ENCODE data around the gene FADS2. TPM values are rescaled to one million over a fixed set of nuclear protein-coding genes. Genes with fewer than 3 reads are reported as not detected.
"Not testable (repeated sequence)": the region's sequence is repeated elsewhere in the genome, so short reads cannot be mapped to it uniquely, and the experiment has no call there.

Gene FADS2
- total and polyA plus RNA-seq, 7 experiments from 2014 or later: 0.19 to 192 (median 2.1) TPM

DNA sequence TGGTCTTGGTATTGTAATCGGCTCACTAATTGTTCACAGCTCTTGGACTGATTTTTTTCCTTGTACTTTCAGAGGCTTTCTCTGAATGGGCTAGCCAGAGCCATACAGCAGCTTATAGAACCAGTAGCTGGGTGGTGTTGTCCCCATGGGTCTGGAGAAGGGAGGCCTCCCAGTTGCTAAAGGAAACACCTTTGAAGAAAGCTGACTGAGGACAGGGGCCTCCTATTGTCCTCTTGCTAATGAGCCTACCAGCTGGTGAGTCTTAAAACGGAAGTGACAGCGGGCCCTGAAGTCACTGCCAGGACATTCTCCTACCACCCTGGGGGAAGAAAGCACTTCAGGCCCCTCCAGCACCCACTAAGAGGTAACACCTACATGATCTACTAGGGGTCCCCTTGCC is 53.3 kb downstream of the FADS2 start:
- intact Hi-C loops (cut with micrococcal nuclease): no loop called here
- H3K9me3 ChIP-seq (ENCODE audit: control insufficient read depth in 2 of 3, low read length in 3 of 3): no peaks in the 10 kb centered on the region
- no peaks in the 10 kb centered on the region for H3K4me1 ChIP-seq (ENCODE audit: control insufficient read depth in 2 of 2, insufficient read depth in 2 of 2, low read length in 2 of 2)
- Mint-ChIP-seq H3K4me1 (no peaks in the 10 kb centered on the region), H3K27me3 (no peaks in the 10 kb centered on the region), H3K4me3 (no peak overlapping the region), H3K9me3 (no peaks in the 10 kb centered on the region), H3K36me3 (no peaks in the 10 kb centered on the region), H3K27ac (no peak overlapping the region)
- ChIA-PET CTCF (interaction anchor here (0.9 kb wide), 2 partner anchors 11 to 17 kb away, joined by 3 read pairs; no protein-coding TSS in a partner anchor), POLR2A (interaction anchor here (0.7 kb wide), 1 partner anchor 91 kb away, joined by 3 read pairs; no protein-coding TSS in a partner anchor)
- no peak for DNase-seq
- H3K27ac ChIP-seq (ENCODE audit: low read depth, low read length): no peak overlapping the region
- H3K36me3 ChIP-seq (ENCODE audit: control insufficient read depth in 2 of 3, insufficient read depth in 3 of 3, low read length in 3 of 3): no peaks in the 10 kb centered on the region
- ATAC-seq: no peak
- H3K4me3 ChIP-seq (ENCODE audit: low read length): no peak overlapping the region
- no peaks in the 10 kb centered on the region for H3K27me3 ChIP-seq (ENCODE audit: control insufficient read depth in 2 of 2, insufficient read depth in 2 of 2, low read length in 2 of 2)

- H3K9me3 Mint-ChIP-seq; H3K27ac Mint-ChIP-seq; H3K27ac ChIP-seq (ENCODE audit: low read depth, low read length); H3K27me3 Mint-ChIP-seq; H3K27me3 ChIP-seq (ENCODE audit: control insufficient read depth in 2 of 2, insufficient read depth in 2 of 2, low read length in 2 of 2); DNase-seq; H3K36me3 ChIP-seq (ENCODE audit: control insufficient read depth in 2 of 3, insufficient read depth in 3 of 3, low read length in 3 of 3); H3K4me1 Mint-ChIP-seq; H3K4me1 ChIP-seq (ENCODE audit: control insufficient read depth in 2 of 2, insufficient read depth in 2 of 2, low read length in 2 of 2); intact Hi-C loops (cut with micrococcal nuclease); H3K4me3 Mint-ChIP-seq; H3K36me3 Mint-ChIP-seq; POLR2A ChIA-PET; ATAC-seq; H3K4me3 ChIP-seq (ENCODE audit: low read length); H3K9me3 ChIP-seq (ENCODE audit: control insufficient read depth in 2 of 3, low read length in 3 of 3): not testable (repeated sequence)
- CTCF ChIA-PET: interaction anchor here (0.6 to 0.9 kb wide), 2 partner anchors 16 to 18 kb away, joined by 3 to 6 read pairs; no protein-coding TSS in a partner anchor
These were observed 54.2 kb downstream of the FADS2 start for GRCh38 chr11:61882267-61882666.

GRCh38 chr11:61882879-61883278 is 54.8 kb downstream of the FADS2 start:
- H3K36me3 Mint-ChIP-seq: no peaks in the 10 kb centered on the region
- H3K27me3 Mint-ChIP-seq: no peaks in the 10 kb centered on the region

DNA sequence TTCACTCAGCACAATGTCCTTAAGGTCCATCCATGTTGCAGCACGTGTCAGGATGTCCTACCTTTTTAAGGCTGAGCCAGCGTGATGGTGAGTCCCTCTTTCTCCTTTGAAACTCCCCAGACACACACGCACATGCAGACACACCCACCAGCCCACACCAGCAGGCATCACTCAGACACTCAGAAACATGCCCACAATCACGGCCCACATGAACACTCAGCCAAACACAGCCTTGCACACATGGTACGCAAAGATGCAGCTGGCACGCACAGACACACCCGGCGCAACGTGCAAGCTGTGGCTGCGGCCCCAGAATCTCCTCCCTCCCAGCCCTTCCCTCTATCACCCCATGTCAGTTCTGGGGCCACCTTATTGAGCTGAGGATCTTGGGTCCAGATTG is 55.2 kb downstream of the FADS2 start:
- POLR2A ChIA-PET: no interaction called here
- Histone ChIP-seq H3K36me3 (ENCODE audit: control insufficient read depth in 2 of 3, insufficient read depth in 3 of 3, low read length in 3 of 3) (no peaks in the 10 kb centered on the region), H3K27me3 (ENCODE audit: control insufficient read depth in 2 of 2, insufficient read depth in 2 of 2, low read length in 2 of 2) (no peaks in the 10 kb centered on the region), H3K4me1 (ENCODE audit: control insufficient read depth in 2 of 2, insufficient read depth in 2 of 2, low read length in 2 of 2) (no peaks in the 10 kb centered on the region), H3K4me3 (ENCODE audit: low read length) (no peak overlapping the region), H3K9me3 (ENCODE audit: control insufficient read depth in 2 of 3, low read length in 3 of 3) (no peaks in the 10 kb centered on the region), H3K27ac (ENCODE audit: low read depth, low read length) (no peak overlapping the region)
- Mint-ChIP-seq H3K4me3 (no peak overlapping the region), H3K9me3 (no peaks in the 10 kb centered on the region), H3K27me3 (no peaks in the 10 kb centered on the region), H3K27ac (no peak overlapping the region), H3K36me3 (no peaks in the 10 kb centered on the region), H3K4me1 (no peaks in the 10 kb centered on the region)
- intact Hi-C loops (cut with micrococcal nuclease): no loop called here
- no peak for DNase-seq
- ATAC-seq: no peak
- CTCF ChIA-PET: no interaction called here

More at GRCh38 chr11:61882879-61883278, 54.8 kb downstream of the FADS2 start:
- CTCF ChIA-PET: no interaction called here
- Mint-ChIP-seq H3K27ac (no peak overlapping the region), H3K4me3 (no peak overlapping the region), H3K4me1 (no peaks in the 10 kb centered on the region), H3K9me3 (no peaks in the 10 kb centered on the region)
- Histone ChIP-seq H3K4me1 (ENCODE audit: control insufficient read depth in 2 of 2, insufficient read depth in 2 of 2, low read length in 2 of 2) (no peaks in the 10 kb centered on the region), H3K36me3 (ENCODE audit: control insufficient read depth in 2 of 3, insufficient read depth in 3 of 3, low read length in 3 of 3) (no peaks in the 10 kb centered on the region), H3K27me3 (ENCODE audit: control insufficient read depth in 2 of 2, insufficient read depth in 2 of 2, low read length in 2 of 2) (no peaks in the 10 kb centered on the region), H3K4me3 (ENCODE audit: low read length) (no peak overlapping the region), H3K9me3 (ENCODE audit: control insufficient read depth in 2 of 3, low read length in 3 of 3) (no peaks in the 10 kb centered on the region), H3K27ac (ENCODE audit: low read depth, low read length) (no peak overlapping the region)
- intact Hi-C loops (cut with micrococcal nuclease): no loop called here
- DNase-seq: no peak
- ATAC-seq: no peak
- POLR2A ChIA-PET: no interaction called here

- Histone ChIP-seq H3K9me3 (ENCODE audit: control insufficient read depth in 2 of 3, low read length in 3 of 3) (no peaks in the 10 kb centered on the region), H3K4me1 (ENCODE audit: control insufficient read depth in 2 of 2, insufficient read depth in 2 of 2, low read length in 2 of 2) (no peaks in the 10 kb centered on the region), H3K36me3 (ENCODE audit: control insufficient read depth in 2 of 3, insufficient read depth in 3 of 3, low read length in 3 of 3) (no peaks in the 10 kb centered on the region), H3K27me3 (ENCODE audit: control insufficient read depth in 2 of 2, insufficient read depth in 2 of 2, low read length in 2 of 2) (no peaks in the 10 kb centered on the region), H3K27ac (ENCODE audit: low read depth, low read length) (no peak overlapping the region), H3K4me3 (ENCODE audit: low read length) (no peak overlapping the region)
- intact Hi-C loops (cut with micrococcal nuclease): no loop called here
- ChIA-PET POLR2A (no interaction called here), CTCF (interaction anchor here (0.7 to 0.8 kb wide), 2 partner anchors 12 to 63 kb away, joined by 3 read pairs; no protein-coding TSS in a partner anchor)
- ATAC-seq (no peak), DNase-seq (no peak)
- H3K36me3 Mint-ChIP-seq: no peaks in the 10 kb centered on the region
- H3K27ac Mint-ChIP-seq: no peak overlapping the region
- H3K27me3 Mint-ChIP-seq: no peaks in the 10 kb centered on the region
- H3K4me1 Mint-ChIP-seq: no peaks in the 10 kb centered on the region
- H3K9me3 Mint-ChIP-seq: no peaks in the 10 kb centered on the region
- H3K4me3 Mint-ChIP-seq: no peak overlapping the region
These were observed 55.8 kb downstream of the FADS2 start for GRCh38 chr11:61883947-61884346.

DNA sequence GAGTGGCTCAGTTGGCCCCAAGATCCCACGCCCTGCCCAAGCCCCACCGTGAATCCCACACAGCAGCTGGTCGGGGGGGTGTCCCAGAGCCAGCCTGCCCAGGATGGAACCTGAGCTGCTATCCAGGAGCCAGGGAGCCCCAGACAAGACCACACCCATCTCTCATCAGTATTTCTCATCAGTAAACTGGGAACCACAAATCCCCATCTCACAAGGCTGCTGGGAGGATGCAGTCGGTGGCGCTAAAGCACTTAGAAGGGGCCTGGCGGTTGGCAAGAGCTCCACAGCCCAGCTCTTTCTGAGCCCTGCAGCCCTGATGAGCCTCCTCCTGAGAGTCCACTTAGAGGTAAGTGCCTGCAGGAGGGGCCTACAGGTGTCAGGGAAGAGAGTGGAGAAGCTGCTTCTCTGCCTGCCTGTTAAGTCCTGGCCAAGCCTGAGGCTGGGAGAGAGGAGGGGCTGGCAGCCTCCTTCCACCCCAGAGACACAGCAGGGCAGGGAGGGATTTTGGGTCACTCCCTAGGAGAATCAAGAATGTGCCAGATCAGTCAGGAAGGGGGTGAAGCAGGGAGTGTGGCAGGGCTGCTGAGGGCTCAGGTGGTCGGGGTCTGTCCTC is 57.2 kb downstream of the FADS2 start:
- no peak for DNase-seq
- H3K36me3 Mint-ChIP-seq: no peaks in the 10 kb centered on the region
- H3K4me3 Mint-ChIP-seq: no peak overlapping the region
- H3K27ac Mint-ChIP-seq: no peak overlapping the region
- ChIA-PET CTCF (no interaction called here), POLR2A (no interaction called here)
- H3K27ac ChIP-seq (ENCODE audit: low read depth, low read length): no peak overlapping the region
- H3K4me1 ChIP-seq (ENCODE audit: control insufficient read depth in 2 of 2, insufficient read depth in 2 of 2, low read length in 2 of 2): peaks cover 3% of the 10 kb centered on the region in 2 donors
- intact Hi-C loops (cut with micrococcal nuclease): no loop called here
- H3K27me3 Mint-ChIP-seq: no peaks in the 10 kb centered on the region
- no peaks in the 10 kb centered on the region for H3K9me3 ChIP-seq (ENCODE audit: control insufficient read depth in 2 of 3, low read length in 3 of 3)
- no peak for ATAC-seq
- no peaks in the 10 kb centered on the region for H3K9me3 Mint-ChIP-seq
- H3K4me3 ChIP-seq (ENCODE audit: low read length): no peak overlapping the region
- no peaks in the 10 kb centered on the region for H3K27me3 ChIP-seq (ENCODE audit: control insufficient read depth in 2 of 2, insufficient read depth in 2 of 2, low read length in 2 of 2)
- H3K4me1 Mint-ChIP-seq: no peaks in the 10 kb centered on the region
- no peaks in the 10 kb centered on the region for H3K36me3 ChIP-seq (ENCODE audit: control insufficient read depth in 2 of 3, insufficient read depth in 3 of 3, low read length in 3 of 3)

- Histone ChIP-seq H3K27me3 (ENCODE audit: control insufficient read depth in 2 of 2, insufficient read depth in 2 of 2, low read length in 2 of 2) (no peaks in the 10 kb centered on the region), H3K27ac (ENCODE audit: low read depth, low read length) (no peak overlapping the region), H3K4me1 (ENCODE audit: control insufficient read depth in 2 of 2, insufficient read depth in 2 of 2, low read length in 2 of 2) (peaks cover 9% of the 10 kb centered on the region in 2 donors), H3K9me3 (ENCODE audit: control insufficient read depth in 2 of 3, low read length in 3 of 3) (no peaks in the 10 kb centered on the region), H3K36me3 (ENCODE audit: control insufficient read depth in 2 of 3, insufficient read depth in 3 of 3, low read length in 3 of 3) (no peaks in the 10 kb centered on the region), H3K4me3 (ENCODE audit: low read length) (no peak overlapping the region)
- Mint-ChIP-seq H3K27me3 (peaks cover 0 to 2% (median 0%) of the 10 kb centered on the region in 5 donors), H3K4me3 (no peak overlapping the region), H3K9me3 (no peaks in the 10 kb centered on the region), H3K36me3 (no peaks in the 10 kb centered on the region), H3K4me1 (peaks cover 0 to 3% (median 3%) of the 10 kb centered on the region in 7 donors), H3K27ac (peak overlapping the region in 1 of 9 donors; percentile 20)
- no peak for ATAC-seq
- DNase-seq: no peak
- intact Hi-C loops (cut with micrococcal nuclease): no loop called here
- POLR2A ChIA-PET: no interaction called here
- CTCF ChIA-PET: no interaction called here
These were observed 57.9 kb downstream of the FADS2 start for GRCh38 chr11:61885784-61886580.
